H9 (cell line): ENCODE data around the gene ZC3H7B. TPM values are rescaled to one million over a fixed set of nuclear protein-coding genes. Genes with fewer than 3 reads are reported as not detected.

ENCODE experiments used
- DNase-seq: peaks from one replicate; pipeline ENCODE4 v3.0.0-alpha.2; 2017
- H2AFZ ChIP-seq: one replicate; pipeline ENCODE4 v1.6.1; 2013; ENCODE audit warnings: mild to moderate bottlenecking, low read length, control low read depth, moderate library complexity
- H2AK5ac ChIP-seq: 2 replicates; pipeline ENCODE4 v1.6.1; 2013; ENCODE audit warnings: low read length, control low read depth, mixed read lengths; ENCODE audit not compliant: insufficient read length
- H2BK120ac ChIP-seq: one replicate; pipeline ENCODE4 v1.6.1; 2013; ENCODE audit warnings: low read depth, mild to moderate bottlenecking, low read length, control low read depth, inconsistent platforms; ENCODE audit not compliant: poor library complexity, severe bottlenecking
- H2BK12ac ChIP-seq: 2 replicates; pipeline ENCODE4 v1.6.1; 2013; ENCODE audit warnings: low read length, control low read depth, mixed read lengths, low read depth; ENCODE audit not compliant: insufficient read length
- H2BK15ac ChIP-seq: 2 replicates; pipeline ENCODE4 v1.6.1; 2013; ENCODE audit warnings: low read depth, low read length, control low read depth
- H2BK20ac ChIP-seq: one replicate; pipeline ENCODE4 v1.6.1; 2013; ENCODE audit warnings: low read depth, mild to moderate bottlenecking, low read length, control low read depth, inconsistent platforms; ENCODE audit not compliant: poor library complexity, severe bottlenecking
- H2BK5ac ChIP-seq: 2 replicates; pipeline ENCODE4 v1.6.1; 2013; ENCODE audit warnings: low read length, control low read depth, mixed read lengths; ENCODE audit not compliant: insufficient read length
- H3K14ac ChIP-seq: 2 replicates; pipeline ENCODE4 v1.6.1; 2013; ENCODE audit warnings: low read length, control low read depth; ENCODE audit not compliant: insufficient read depth
- H3K18ac ChIP-seq: 2 replicates; pipeline ENCODE4 v1.6.1; 2013; ENCODE audit warnings: low read depth, mild to moderate bottlenecking, mixed read lengths, low read length, control low read depth; ENCODE audit not compliant: insufficient read length
- H3K23ac ChIP-seq: 2 replicates; pipeline ENCODE4 v1.6.1; 2013; ENCODE audit warnings: low read length, control low read depth, mixed read lengths, low read depth; ENCODE audit not compliant: insufficient read length
- H3K23me2 ChIP-seq: 2 replicates; pipeline ENCODE4 v1.6.1; 2013; ENCODE audit warnings: low read depth, mild to moderate bottlenecking, mixed read lengths, low read length, control low read depth; ENCODE audit not compliant: insufficient read length, poor library complexity, severe bottlenecking
- H3K27ac ChIP-seq: 2 replicates; pipeline ENCODE4 v1.5.1; 2013; ENCODE audit warnings: low read length, control low read depth, mixed read lengths, low read depth; ENCODE audit not compliant: insufficient read length
- H3K27me3 ChIP-seq: 2 replicates; pipeline ENCODE4 v1.6.1; 2013; ENCODE audit warnings: low read length, control low read depth, inconsistent platforms; ENCODE audit not compliant: insufficient read depth
- H3K4ac ChIP-seq: 2 replicates; pipeline ENCODE4 v1.6.1; 2013; ENCODE audit warnings: low read depth, mild to moderate bottlenecking, control low read depth, inconsistent platforms, low read length, moderate library complexity
- H3K4me1 ChIP-seq: 2 replicates; pipeline ENCODE4 v1.6.1; 2013; ENCODE audit warnings: low read length, control low read depth, inconsistent platforms; ENCODE audit not compliant: insufficient read depth
- H3K4me2 ChIP-seq: 2 replicates; pipeline ENCODE4 v1.6.1; 2013; ENCODE audit warnings: low read length, control low read depth, mixed read lengths; ENCODE audit not compliant: insufficient read length, insufficient read depth
- H3K56ac ChIP-seq: 2 replicates; pipeline ENCODE4 v1.6.1; 2013; ENCODE audit warnings: low read depth, mild to moderate bottlenecking, mixed read lengths, low read length, control low read depth; ENCODE audit not compliant: insufficient read length
- H3K79me1 ChIP-seq: 2 replicates; pipeline ENCODE4 v1.6.1; 2013; ENCODE audit warnings: low read depth, mild to moderate bottlenecking, moderate library complexity, low read length, control low read depth, inconsistent platforms; ENCODE audit not compliant: insufficient read depth, poor library complexity, severe bottlenecking
- H3K79me2 ChIP-seq: 2 replicates; pipeline ENCODE4 v1.6.1; 2013; ENCODE audit warnings: low read length, control low read depth, inconsistent platforms; ENCODE audit not compliant: insufficient read depth
- H3K9ac ChIP-seq: 2 replicates; pipeline ENCODE4 v1.6.1; 2013; ENCODE audit warnings: low read length, control low read depth, mixed read lengths; ENCODE audit not compliant: insufficient read length; ENCODE audit errors: extremely low read depth
- H3K9me3 ChIP-seq: one replicate; pipeline ENCODE4 v1.6.1; 2013; ENCODE audit warnings: low read depth, low read length, inconsistent platforms; ENCODE audit not compliant: control insufficient read depth
- H3T11ph ChIP-seq: one replicate; pipeline ENCODE4 v1.6.1; 2013; ENCODE audit warnings: mild to moderate bottlenecking, low read length, control low read depth, inconsistent platforms
- H4K20me1 ChIP-seq: one replicate; pipeline ENCODE4 v1.6.1; 2013; ENCODE audit not compliant: control insufficient read depth, insufficient read length, insufficient read depth
- H4K5ac ChIP-seq: 2 replicates; pipeline ENCODE4 v1.6.1; 2013; ENCODE audit warnings: low read depth, mild to moderate bottlenecking, mixed read lengths, low read length, control low read depth; ENCODE audit not compliant: insufficient read length
- H4K8ac ChIP-seq: replicated peaks from 2 replicates; pipeline ENCODE4 v1.6.1; 2013; ENCODE audit warnings: low read length, control low read depth, mixed read lengths, low read depth; ENCODE audit not compliant: insufficient read length
- H4K91ac ChIP-seq: 2 replicates; pipeline ENCODE4 v1.6.1; 2013; ENCODE audit warnings: low read depth, mild to moderate bottlenecking, moderate library complexity, mixed read lengths, low read length, control low read depth; ENCODE audit not compliant: insufficient read length
- H3K27ac Mint-ChIP-seq, 3 experiments: 2 replicates in 2 of 3; 3 replicates in 1 of 3; pipeline ENCODE4 v1.8.0; 2020 to 2021; ENCODE audit warnings: mixed read lengths in 3 of 3, mild to moderate bottlenecking in 1 of 3, moderate library complexity in 1 of 3
- H3K27me3 Mint-ChIP-seq: 2 replicates; pipeline ENCODE4 v1.8.0; 2021; ENCODE audit warnings: low read depth, mild to moderate bottlenecking, moderate library complexity, mixed read lengths
- H3K36me3 Mint-ChIP-seq, 3 experiments: 2 replicates in 2 of 3; 3 replicates in 1 of 3; pipeline ENCODE4 v1.8.0; 2020 to 2021; ENCODE audit warnings: low read depth in 3 of 3, mixed read lengths in 3 of 3; ENCODE audit not compliant: insufficient read depth in 1 of 3
- H3K4me1 Mint-ChIP-seq, 2 experiments: 2 replicates each; pipeline ENCODE4 v1.8.0; 2020; ENCODE audit warnings: mixed read lengths in 2 of 2
- H3K4me3 Mint-ChIP-seq, 2 experiments: 2 replicates in 1 of 2; 3 replicates in 1 of 2; pipeline ENCODE4 v1.8.0; 2020 to 2021; ENCODE audit warnings: mild to moderate bottlenecking in 2 of 2, mixed read lengths in 2 of 2, moderate library complexity in 1 of 2
- H3K9me3 Mint-ChIP-seq, 2 experiments: 2 replicates in 1 of 2; 3 replicates in 1 of 2; pipeline ENCODE4 v1.8.0; 2020; ENCODE audit warnings: mild to moderate bottlenecking in 2 of 2, mixed read lengths in 2 of 2, moderate library complexity in 1 of 2
- WGBS: extraction: QIAGEN DNeasy Blood & Tissue Kit; methylation state at CpG from one replicate; pipeline ENCODE4 v1.1.7; 2013; ENCODE audit warnings: missing lambda C conversion rate, low lambda C conversion rate, mixed read lengths; ENCODE audit not compliant: insufficient read length; ENCODE audit errors: extremely low coverage; 5-methylcytosine and 5-hydroxymethylcytosine counted together
- total RNA-seq: library from RNA; stranded (reverse); gene quantifications from 2 replicates; pipeline ENCODE4 v1.2.1, GENCODE V29; 2021
- TF ChIP-seq, protein P1 (sequence below): fragments of 200-600 bp; sonication (generic); conservative IDR thresholded peaks from 3 replicates; pipeline ENCODE4 v1.8.0; 2021; ENCODE audit warnings: antibody characterized with exemption, mild to moderate bottlenecking

The ZC3H7B gene
- total RNA-seq, 1 experiment from 2014 or later, result 69.3 TPM

DNA sequence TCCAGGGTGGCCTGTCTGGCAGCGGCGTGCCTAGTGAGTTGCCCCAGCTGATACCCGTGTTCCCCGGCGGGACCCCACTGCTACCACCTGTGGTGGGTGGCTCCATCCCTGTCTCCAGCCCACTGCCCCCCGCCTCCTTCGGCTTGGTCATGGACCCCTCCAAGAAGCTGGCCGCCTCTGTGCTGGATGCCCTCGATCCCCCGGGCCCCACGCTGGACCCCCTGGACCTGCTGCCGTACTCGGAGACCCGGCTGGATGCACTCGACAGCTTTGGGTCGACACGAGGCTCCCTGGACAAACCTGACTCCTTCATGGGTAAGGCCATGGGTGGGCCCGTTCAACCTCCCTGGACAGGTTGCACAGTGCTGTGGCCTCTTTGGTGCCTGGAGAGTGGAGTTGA is 38.5 kb downstream of the ZC3H7B start:
- Histone ChIP-seq H3K14ac (no peak overlapping the region), H4K91ac (no peak overlapping the region), H3K27me3 (no peaks in the 10 kb centered on the region), H3K9ac (no peak overlapping the region), H2BK15ac (no peak overlapping the region), H3K4me1 (no peaks in the 10 kb centered on the region), H3T11ph (no peak overlapping the region), H3K4me2 (no peak overlapping the region), H4K8ac (no peak overlapping the region), H4K5ac (no peak overlapping the region), H3K18ac (no peak overlapping the region), H2BK120ac (no peak overlapping the region), H2AK5ac (no peak overlapping the region), H3K4ac (no peak overlapping the region), H3K79me1 (no peaks in the 10 kb centered on the region), H2BK20ac (no peak overlapping the region), H3K56ac (no peak overlapping the region), H3K23me2 (no peaks in the 10 kb centered on the region), H3K27ac (no peak overlapping the region), H4K20me1 (no peaks in the 10 kb centered on the region), H2AFZ (no peak overlapping the region), H2BK12ac (no peak overlapping the region), H3K79me2 (no peaks in the 10 kb centered on the region), H3K9me3 (no peaks in the 10 kb centered on the region), H3K23ac (no peak overlapping the region), H2BK5ac (no peak overlapping the region)
- WGBS, result no CpG with 5 or more reads among the region's 18 CpGs
- no peak for DNase-seq
- TF ChIP-seq, protein P1, sequence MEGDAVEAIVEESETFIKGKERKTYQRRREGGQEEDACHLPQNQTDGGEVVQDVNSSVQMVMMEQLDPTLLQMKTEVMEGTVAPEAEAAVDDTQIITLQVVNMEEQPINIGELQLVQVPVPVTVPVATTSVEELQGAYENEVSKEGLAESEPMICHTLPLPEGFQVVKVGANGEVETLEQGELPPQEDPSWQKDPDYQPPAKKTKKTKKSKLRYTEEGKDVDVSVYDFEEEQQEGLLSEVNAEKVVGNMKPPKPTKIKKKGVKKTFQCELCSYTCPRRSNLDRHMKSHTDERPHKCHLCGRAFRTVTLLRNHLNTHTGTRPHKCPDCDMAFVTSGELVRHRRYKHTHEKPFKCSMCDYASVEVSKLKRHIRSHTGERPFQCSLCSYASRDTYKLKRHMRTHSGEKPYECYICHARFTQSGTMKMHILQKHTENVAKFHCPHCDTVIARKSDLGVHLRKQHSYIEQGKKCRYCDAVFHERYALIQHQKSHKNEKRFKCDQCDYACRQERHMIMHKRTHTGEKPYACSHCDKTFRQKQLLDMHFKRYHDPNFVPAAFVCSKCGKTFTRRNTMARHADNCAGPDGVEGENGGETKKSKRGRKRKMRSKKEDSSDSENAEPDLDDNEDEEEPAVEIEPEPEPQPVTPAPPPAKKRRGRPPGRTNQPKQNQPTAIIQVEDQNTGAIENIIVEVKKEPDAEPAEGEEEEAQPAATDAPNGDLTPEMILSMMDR, result no peak
- Mint-ChIP-seq H3K27ac (no peak overlapping the region), H3K9me3 (no peaks in the 10 kb centered on the region), H3K36me3 (peaks cover 6 to 56% (median 41%) of the 10 kb centered on the region in 3 experiments; a peak in 6 of 7 replicates), H3K4me1 (peaks cover 5 to 8% of the 10 kb centered on the region in 2 experiments), H3K4me3 (no peak overlapping the region), H3K27me3 (no peaks in the 10 kb centered on the region; the same call in 1 of the 2 replicates)
